ENCODE measurements around the gene CHURC1. TPM values are rescaled to one million over a fixed set of nuclear protein-coding genes. Genes with fewer than 3 reads are reported as not detected.
A peak's percentile ranks its signal among the peaks of the same experiment; 100 is the strongest.

The CHURC1 gene
- total RNA-seq (2014; rRNA removed; shearing (Covaris generic)), result 19.5 and 21.9 TPM in 2 replicates

DNA sequence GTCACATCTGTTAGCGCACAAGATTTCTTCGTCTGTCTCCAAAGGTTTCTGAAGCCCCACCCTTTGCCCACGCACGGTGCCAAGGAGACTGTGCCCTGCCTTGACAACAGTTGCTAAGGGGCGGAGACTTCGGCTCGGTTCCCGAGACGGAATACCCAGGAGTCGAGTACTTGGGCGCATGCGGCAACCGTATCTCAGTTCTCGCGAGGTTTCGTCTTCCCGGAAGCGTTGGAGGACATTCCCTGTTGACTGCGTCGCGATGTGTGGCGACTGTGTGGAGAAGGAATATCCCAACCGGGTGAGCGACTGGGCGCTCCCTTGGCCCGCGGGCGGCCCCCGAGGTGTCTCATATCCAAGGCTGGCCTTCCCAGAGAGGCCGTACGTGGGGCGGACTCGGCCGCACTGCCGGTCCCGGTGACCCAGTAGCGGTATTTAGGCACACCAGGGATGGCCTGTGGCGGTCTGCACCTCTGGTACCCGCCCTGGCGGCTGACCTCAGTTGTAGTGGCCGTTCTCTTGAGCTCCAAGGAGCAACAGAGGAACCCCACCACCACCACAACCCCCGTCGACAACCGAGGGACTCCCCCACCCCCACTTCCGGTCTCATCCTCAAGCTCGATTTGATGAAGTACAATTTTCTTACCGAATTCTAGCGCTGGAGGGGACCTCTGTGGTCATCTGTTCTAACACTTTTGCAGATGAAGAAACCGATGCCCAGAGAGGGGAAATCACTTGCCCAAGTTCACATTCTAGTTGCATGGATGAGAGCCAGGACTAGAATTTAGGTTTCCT is at the start of gene CHURC1:
TSS of gene CHURC1 (plus strand) at position 219 of the 792 bp plus-strand sequence. CDS start at position 260, 41 bp downstream.
- Histone ChIP-seq H3K36me3 (replicated peaks; ENCODE audit: control insufficient read depth, insufficient read depth, low read length) (no peaks in the 10 kb centered on the region), H3K27me3 (ENCODE audit: control insufficient read depth, insufficient read depth, low read length) (no peaks in the 10 kb centered on the region), H3K4me3 (ENCODE audit: insufficient read depth, low read depth, low read length) (peak within 1 kb of the TSS; percentile 89)
- peak; percentile 91 for DNase-seq

DNA sequence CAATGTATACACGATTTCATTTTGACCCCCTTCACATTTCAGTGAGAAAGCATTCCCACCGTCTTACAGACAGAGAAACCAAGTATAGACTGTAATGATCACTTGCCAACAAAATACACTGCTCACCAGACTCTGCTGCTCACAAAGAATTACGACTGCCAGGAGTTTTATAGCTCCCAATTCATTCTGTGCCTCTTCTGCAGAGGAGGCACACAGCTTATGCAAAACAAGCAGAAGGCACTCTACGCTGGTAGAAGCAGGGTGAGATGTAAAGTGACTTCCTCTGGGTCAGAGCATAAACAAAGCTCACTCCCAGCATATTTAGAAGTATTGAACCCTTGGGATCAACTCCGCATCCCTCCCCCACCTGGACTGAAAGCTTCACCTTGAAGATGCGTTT is 49.1 kb upstream of the CHURC1 start:
- Histone ChIP-seq H3K27me3 (ENCODE audit: control insufficient read depth, insufficient read depth, low read length) (no peaks in the 10 kb centered on the region), H3K36me3 (replicated peaks; ENCODE audit: control insufficient read depth, insufficient read depth, low read length) (no peaks in the 10 kb centered on the region)
- DNase-seq, result no peak

DNA sequence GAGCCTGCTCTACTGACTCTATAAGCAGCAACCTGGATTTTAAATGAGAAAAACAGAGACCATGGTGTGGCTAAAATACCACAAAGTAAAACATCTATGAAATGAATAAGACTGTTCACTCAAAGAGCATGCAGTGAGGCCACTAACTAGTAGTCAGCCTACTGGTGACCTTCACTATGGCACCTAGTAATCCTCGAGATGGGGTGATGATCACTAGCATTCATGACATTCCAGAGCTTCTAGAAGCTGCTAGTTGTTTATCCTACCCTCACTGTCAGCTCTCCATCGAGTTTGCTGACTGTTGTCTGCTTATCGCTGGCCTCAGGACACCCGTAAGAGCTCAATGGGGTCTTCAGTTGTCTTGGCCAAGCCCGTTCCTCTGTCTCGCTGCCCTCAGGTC is 48.3 kb upstream of the CHURC1 start:
- H3K27me3 ChIP-seq (ENCODE audit: control insufficient read depth, insufficient read depth, low read length), result no peaks in the 10 kb centered on the region
- H3K36me3 ChIP-seq (replicated peaks; ENCODE audit: control insufficient read depth, insufficient read depth, low read length), result no peaks in the 10 kb centered on the region
- no peak overlapping the region for H3K4me3 ChIP-seq (ENCODE audit: insufficient read depth, low read depth, low read length)
- DNase-seq, result no peak

More for the DNA sequence above, 49.1 kb upstream of the CHURC1 start:
- H3K4me3 ChIP-seq (ENCODE audit: insufficient read depth, low read depth, low read length), result no peak overlapping the region

DNA sequence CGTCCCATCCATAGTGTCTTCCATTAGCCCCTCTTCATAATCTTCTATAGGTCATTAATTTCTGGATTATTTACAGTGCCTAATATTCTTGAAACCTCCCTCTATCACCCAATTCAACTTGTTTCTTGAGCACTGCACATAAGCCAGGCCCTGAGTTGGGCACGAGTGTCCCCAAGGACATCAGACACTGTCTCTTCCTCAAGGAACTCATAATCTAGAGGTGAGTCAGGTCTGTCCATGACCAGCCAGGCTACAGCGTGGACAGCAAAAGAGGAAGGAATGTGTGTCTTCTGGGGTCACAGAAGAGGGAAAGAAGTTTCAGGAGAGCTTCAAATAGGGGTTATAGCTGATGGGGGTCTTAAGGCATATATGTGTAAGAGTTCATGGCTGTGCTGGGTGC is 47.1 kb upstream of the CHURC1 start:
- Histone ChIP-seq H3K4me3 (ENCODE audit: insufficient read depth, low read depth, low read length) (no peak overlapping the region), H3K36me3 (replicated peaks; ENCODE audit: control insufficient read depth, insufficient read depth, low read length) (no peaks in the 10 kb centered on the region), H3K27me3 (ENCODE audit: control insufficient read depth, insufficient read depth, low read length) (no peaks in the 10 kb centered on the region)
- no peak for DNase-seq

DNA sequence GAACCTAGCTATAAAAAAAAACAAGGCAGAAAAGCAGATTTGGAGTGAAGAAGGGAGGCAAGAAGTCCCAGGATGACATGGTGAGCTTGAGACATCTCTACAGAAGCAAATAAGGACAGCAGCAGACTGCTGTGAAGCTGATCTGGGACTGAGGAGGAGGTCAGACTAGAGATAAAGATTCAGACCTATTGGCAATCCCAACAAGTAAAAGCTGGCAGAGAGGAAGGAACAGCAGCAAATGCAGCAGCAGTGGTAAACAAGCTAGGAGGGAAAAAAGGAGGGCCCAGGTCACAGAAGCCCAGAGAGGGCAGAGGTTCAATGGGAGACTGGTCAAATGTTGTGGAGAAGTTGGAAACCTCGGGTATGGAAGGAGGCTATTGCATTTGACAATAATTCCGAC is 45.9 kb upstream of the CHURC1 start:
- no peak for DNase-seq
- Histone ChIP-seq H3K36me3 (replicated peaks; ENCODE audit: control insufficient read depth, insufficient read depth, low read length) (no peaks in the 10 kb centered on the region), H3K4me3 (ENCODE audit: insufficient read depth, low read depth, low read length) (no peak overlapping the region), H3K27me3 (ENCODE audit: control insufficient read depth, insufficient read depth, low read length) (no peaks in the 10 kb centered on the region)

DNA sequence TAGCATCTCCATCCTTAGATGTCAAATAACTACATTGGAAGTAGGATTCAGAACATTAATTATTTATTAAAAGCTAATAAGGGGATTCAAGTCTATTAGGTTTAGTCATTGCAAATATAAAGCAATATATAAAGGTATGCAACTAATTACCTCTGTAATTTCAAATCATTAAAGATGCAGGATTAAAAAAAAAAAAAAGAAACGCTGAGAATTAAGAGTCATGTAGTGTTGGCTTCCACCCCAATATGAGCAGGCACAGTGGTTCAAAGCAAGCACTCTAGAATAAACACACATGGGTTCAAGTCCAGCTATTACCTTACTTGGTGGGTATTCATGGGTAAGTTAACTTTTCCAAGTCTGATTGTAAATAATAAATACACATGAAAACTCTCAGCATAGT is 45.4 kb upstream of the CHURC1 start:
- Histone ChIP-seq H3K36me3 (replicated peaks; ENCODE audit: control insufficient read depth, insufficient read depth, low read length) (no peaks in the 10 kb centered on the region), H3K4me3 (ENCODE audit: insufficient read depth, low read depth, low read length) (no peak overlapping the region), H3K27me3 (ENCODE audit: control insufficient read depth, insufficient read depth, low read length) (no peaks in the 10 kb centered on the region)
- no peak for DNase-seq

DNA sequence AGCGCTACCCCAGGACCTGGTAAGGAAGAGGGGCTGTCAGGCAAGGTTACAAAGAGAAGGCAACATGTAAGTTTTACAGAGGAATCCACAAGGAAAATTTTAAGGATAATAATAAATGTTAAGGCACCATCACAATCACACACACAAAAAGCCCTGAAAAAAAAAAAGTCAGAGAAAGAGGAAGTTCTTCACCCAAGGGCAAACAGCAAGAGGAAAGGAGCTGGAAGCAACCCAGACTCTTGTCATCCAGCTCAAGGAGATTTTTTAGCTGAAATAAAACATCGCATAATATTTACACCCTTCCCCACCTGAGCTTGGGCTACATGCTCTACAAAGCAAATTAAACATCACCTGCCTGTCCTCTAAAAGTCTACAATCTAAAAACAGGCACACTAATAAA is 44.1 kb upstream of the CHURC1 start:
- Histone ChIP-seq H3K4me3 (ENCODE audit: insufficient read depth, low read depth, low read length) (no peak overlapping the region), H3K36me3 (replicated peaks; ENCODE audit: control insufficient read depth, insufficient read depth, low read length) (no peaks in the 10 kb centered on the region), H3K27me3 (ENCODE audit: control insufficient read depth, insufficient read depth, low read length) (no peaks in the 10 kb centered on the region; the same call in 1 of the 2 replicates)
- no peak for DNase-seq

DNA sequence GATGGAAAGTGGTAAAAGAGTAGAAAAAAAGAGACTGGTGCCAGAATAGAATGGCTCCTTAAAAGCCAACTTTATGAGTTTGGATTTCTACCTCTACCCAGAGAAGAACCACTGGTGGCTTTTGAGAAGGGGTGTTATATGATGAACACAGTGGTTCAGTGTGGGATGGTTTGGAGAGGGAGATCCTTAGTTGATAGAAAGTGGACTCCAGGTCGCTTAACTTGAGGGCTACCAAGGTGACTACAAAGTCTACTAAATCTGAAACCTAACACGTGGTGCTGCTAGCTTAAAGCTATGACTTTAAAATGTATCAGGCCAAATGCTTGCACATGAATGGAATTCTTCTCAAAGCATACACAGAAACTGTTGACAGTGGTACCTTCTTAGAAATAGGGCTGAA is 42.9 kb upstream of the CHURC1 start:
- no peaks in the 10 kb centered on the region for H3K36me3 ChIP-seq (replicated peaks; ENCODE audit: control insufficient read depth, insufficient read depth, low read length)
- no peak overlapping the region for H3K4me3 ChIP-seq (ENCODE audit: insufficient read depth, low read depth, low read length)
- no peaks in the 10 kb centered on the region; the same call in 1 of the 2 replicates for H3K27me3 ChIP-seq (ENCODE audit: control insufficient read depth, insufficient read depth, low read length)
- DNase-seq, result no peak

DNA sequence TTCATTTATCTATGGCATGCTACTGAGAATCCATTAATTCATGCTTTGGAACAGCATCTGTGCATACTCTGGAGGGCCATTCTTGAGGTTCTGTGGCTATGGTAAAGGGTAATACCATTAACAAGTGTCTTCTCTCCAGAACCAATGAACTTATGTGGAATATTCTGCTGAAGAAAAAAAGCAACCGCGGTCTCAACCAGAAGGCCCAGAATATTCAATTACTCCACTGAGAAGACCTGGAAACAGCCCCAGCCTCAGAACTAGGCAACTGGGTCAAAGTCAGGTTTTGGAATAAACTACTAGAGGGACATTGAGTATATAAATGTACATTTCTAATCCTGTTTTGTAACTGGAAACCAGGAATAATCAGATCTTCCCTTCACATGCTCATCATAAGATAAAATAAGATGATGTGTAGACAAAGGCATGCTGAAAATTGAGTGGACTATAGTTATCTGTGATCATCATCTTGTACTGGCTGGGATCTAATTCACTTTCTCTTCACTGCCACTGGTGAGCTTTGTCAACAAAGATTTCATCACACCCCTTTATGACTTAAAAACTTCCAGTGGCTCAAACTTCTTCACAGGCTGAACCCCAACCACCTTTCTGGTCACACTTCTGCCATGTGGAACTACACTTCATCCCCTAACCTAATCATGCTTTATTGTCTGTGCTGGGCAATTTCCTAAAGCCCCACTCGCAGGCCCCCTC is 40.6 kb upstream of the CHURC1 start:
- no peak for DNase-seq
- no peaks in the 10 kb centered on the region for H3K36me3 ChIP-seq (replicated peaks; ENCODE audit: control insufficient read depth, insufficient read depth, low read length)
- peaks cover 14% of the 10 kb centered on the region for H3K27me3 ChIP-seq (ENCODE audit: control insufficient read depth, insufficient read depth, low read length)
- no peak overlapping the region for H3K4me3 ChIP-seq (ENCODE audit: insufficient read depth, low read depth, low read length)

DNA sequence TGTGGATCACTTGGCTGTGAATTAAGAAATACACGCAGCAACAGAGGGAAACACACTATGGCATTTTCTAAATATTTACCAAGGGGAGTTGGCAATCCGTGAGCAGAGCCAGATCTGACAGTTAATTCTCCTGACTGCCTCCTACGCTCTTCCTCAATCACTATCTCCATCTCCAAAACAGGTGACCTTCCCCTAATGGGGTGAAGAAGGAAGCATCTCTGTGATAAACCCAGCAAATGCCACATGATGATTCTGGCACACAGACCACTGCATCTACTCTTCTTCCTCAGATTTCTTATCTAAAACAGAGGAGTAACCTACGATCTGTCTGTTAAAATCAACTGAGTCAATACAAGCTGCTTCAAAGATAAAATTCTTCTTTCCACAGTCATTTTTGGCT is 38.9 kb upstream of the CHURC1 start:
- Histone ChIP-seq H3K27me3 (ENCODE audit: control insufficient read depth, insufficient read depth, low read length) (peaks cover 27% of the 10 kb centered on the region), H3K36me3 (replicated peaks; ENCODE audit: control insufficient read depth, insufficient read depth, low read length) (no peaks in the 10 kb centered on the region), H3K4me3 (ENCODE audit: insufficient read depth, low read depth, low read length) (no peak overlapping the region)
- DNase-seq, result no peak

DNA sequence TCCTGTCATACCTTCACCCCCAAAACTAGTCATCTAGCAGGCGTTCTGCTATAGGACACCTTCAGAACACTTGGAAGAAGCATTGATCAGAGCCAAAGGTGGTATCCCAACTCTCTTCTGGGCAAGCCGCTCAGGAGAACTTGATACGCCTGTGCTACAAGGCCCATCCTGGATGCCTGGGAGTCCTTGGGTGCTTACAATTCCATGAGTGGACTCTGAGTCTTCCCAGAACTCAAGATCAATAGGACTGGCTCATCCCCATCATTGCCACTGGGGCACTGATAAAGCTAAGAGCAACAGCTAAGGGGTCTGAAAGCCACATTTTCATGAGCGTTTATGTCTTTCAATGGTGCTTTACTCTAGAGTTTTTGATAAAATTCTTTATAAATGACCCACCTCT is 36.4 kb upstream of the CHURC1 start:
- peaks cover 45% of the 10 kb centered on the region for H3K27me3 ChIP-seq (ENCODE audit: control insufficient read depth, insufficient read depth, low read length)
- no peak overlapping the region for H3K4me3 ChIP-seq (ENCODE audit: insufficient read depth, low read depth, low read length)
- DNase-seq, result no peak
- no peaks in the 10 kb centered on the region for H3K36me3 ChIP-seq (replicated peaks; ENCODE audit: control insufficient read depth, insufficient read depth, low read length)

DNA sequence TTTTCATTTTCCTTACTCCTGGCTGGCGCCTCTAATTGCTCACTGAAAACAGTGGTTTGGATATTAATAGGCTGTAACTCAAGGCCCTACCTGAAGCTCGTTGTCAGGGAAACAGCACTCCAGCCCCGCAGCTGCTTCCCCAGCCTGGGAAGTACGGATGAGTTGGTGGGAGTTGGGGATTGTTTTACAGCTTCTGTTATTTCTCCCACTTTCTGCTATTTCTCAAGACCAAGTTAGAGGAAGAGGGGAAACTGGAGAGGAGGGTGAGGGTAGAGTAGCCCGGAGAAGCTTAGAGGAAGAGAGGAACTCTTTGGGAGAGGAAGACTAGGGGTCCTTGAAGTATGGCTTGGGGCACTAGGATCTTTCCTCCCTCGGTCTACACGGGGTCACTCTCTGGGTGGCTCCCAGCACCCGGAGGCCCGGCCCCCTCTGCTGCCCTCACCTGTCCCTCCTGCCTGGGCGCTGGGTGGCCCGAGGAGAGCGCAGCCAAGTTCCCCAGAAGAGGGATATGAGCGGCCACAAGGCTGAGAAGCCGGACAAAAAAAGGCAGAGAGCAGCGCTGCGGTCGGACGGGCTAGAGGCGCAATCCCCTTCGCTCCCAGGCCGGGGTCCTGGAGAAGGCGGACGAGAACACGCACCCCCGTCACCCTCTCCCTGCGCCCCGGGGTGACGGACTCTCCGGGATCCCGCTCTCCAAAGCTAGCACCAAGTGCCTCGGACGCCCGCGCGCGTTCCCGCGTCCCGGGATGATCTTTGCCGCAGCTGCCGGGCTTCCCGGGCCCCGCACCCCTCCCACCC is 35.2 kb upstream of the CHURC1 start:
- Histone ChIP-seq H3K36me3 (replicated peaks; ENCODE audit: control insufficient read depth, insufficient read depth, low read length) (no peaks in the 10 kb centered on the region), H3K27me3 (ENCODE audit: control insufficient read depth, insufficient read depth, low read length) (peaks cover 50% of the 10 kb centered on the region), H3K4me3 (ENCODE audit: insufficient read depth, low read depth, low read length) (peak overlapping the region; percentile 53)
- DNase-seq, result peak; percentile 59

DNA sequence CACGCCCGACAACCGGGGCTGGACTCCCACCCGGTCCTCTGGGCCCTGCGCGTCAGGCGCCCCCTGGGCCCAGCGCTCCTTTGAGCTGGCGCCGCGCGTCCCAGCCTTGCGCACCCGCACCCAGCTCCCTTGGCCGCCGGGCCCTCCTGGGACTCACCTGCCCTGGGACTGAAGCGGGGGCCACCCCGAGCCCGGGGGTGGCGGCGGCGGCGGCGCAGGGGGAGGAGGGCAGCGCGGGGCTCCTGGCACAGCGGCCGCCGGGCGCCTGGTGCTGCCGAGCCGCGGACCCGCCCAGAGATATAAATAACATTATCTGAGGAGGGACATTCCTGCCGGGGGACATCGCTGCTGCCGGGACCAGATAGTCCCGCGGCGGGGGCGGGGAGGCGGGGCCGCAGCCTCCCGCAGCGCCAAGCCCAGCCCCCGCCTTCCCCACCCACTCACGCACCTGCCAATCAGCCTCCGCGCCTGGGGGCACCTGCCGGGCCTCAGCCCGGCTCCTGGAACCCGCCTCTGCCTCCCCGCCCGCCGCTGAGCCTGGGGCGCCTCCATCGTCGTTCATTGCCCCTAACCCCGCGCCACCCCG is 34.5 kb upstream of the CHURC1 start, which contains the start of gene SPTB:
TSS of gene SPTB (minus strand) at position 273 of the 586 bp plus-strand sequence. CDS start 56,813 bp downstream, outside the sequence.
- peak; percentile 92 for DNase-seq
- Histone ChIP-seq H3K4me3 (ENCODE audit: insufficient read depth, low read depth, low read length) (peak within 1 kb of the TSS; percentile 53), H3K36me3 (replicated peaks; ENCODE audit: control insufficient read depth, insufficient read depth, low read length) (no peaks in the 10 kb centered on the region), H3K27me3 (ENCODE audit: control insufficient read depth, insufficient read depth, low read length) (peaks cover 50% of the 10 kb centered on the region)
